Measurements from ENCODE around the gene ABHD12. TPM values are rescaled to one million over a fixed set of nuclear protein-coding genes. Genes with fewer than 3 reads are reported as not detected.

ABHD12 gene
- total RNA-seq, 2 experiments from 2014 or later: 13.0 to 14.7 TPM

GRCh38 chr20:25378884-25379733, 11.5 kb downstream of the ABHD12 start:
- intact Hi-C loops (cut with micrococcal nuclease): no loop called here
- peaks cover 9% of the 10 kb centered on the region for H3K36me3 Mint-ChIP-seq (ENCODE audit: low read depth)
- peaks cover 8% of the 10 kb centered on the region for H3K4me1 Mint-ChIP-seq (ENCODE audit: low read depth)
- CTCF ChIA-PET: interaction anchor here (0.6 kb wide), 1 partner anchor 91 kb away, joined by 6 read pairs; no protein-coding TSS in a partner anchor
- H3K27ac Mint-ChIP-seq: no peak overlapping the region
- H3K4me3 Mint-ChIP-seq: no peak overlapping the region
- DNase-seq: no peak
- no peaks in the 10 kb centered on the region for H3K27me3 Mint-ChIP-seq (ENCODE audit: low read depth)
- no peaks in the 10 kb centered on the region for H3K9me3 Mint-ChIP-seq

DNA sequence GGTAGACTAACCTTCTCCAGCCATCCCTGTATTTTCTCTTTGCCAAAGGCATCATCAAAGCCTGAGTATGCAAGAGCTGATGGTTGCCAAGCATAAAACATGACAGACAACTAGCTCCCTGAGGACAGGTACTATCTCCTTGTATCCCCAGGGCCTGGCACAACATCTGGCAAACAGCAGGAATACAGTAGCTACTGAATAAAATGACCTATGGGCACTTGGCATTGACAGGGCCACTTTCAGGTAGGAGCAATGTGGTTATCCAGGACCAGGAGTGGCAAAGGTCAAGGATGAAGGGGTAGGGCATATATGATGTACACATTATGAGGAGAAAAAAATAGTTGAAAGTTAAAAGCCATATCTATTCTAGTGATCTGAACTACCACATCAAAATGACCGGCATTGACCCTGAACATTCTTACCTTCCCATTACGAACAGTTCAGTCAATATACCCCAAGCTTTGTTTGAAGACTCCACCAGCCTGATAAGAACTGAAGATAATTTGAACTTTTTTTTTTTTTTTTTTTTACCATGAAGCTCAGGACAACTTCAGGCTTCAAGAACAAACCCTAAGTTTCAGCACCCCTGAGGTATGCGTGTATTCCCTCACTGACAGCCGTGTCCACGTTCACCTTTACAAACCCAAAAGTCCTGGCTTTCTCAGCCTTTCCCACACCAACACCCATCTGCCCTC, 12.3 kb downstream of the ABHD12 start:
- CTCF ChIA-PET: interaction anchor here (0.6 kb wide), 1 partner anchor 92 kb away, joined by 6 read pairs; no protein-coding TSS in a partner anchor
- H3K9me3 Mint-ChIP-seq: no peaks in the 10 kb centered on the region
- no peak overlapping the region for H3K27ac Mint-ChIP-seq
- H3K36me3 Mint-ChIP-seq (ENCODE audit: low read depth): peaks cover 11% of the 10 kb centered on the region
- intact Hi-C loops (cut with micrococcal nuclease): no loop called here
- H3K27me3 Mint-ChIP-seq (ENCODE audit: low read depth): no peaks in the 10 kb centered on the region
- DNase-seq: no peak
- no peak overlapping the region for H3K4me3 Mint-ChIP-seq
- peaks cover 8% of the 10 kb centered on the region for H3K4me1 Mint-ChIP-seq (ENCODE audit: low read depth)

DNA sequence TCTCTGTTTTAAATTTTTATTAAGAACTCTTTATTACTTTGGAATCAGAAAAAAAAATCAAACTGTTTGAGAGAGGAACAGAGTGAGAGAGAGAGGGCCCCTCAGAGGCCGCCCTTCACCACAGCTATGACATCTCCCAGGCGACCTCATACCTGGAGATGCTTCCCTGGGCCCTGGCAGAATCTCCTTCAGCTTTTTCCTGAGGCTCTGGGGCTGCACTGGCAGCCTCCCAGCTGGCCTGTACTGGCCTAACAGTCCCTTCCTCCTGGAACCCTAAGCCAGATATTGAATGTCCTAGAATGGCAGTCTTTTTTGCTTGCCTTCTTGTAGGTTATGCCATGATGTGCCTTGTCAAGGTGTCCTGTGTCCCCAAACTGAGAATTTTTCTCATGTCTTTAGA, 13.7 kb downstream of the ABHD12 start:
- Mint-ChIP-seq H3K27me3 (ENCODE audit: low read depth) (no peaks in the 10 kb centered on the region), H3K36me3 (ENCODE audit: low read depth) (peaks cover 11% of the 10 kb centered on the region), H3K4me3 (no peak overlapping the region), H3K4me1 (ENCODE audit: low read depth) (peaks cover 6% of the 10 kb centered on the region), H3K9me3 (no peaks in the 10 kb centered on the region), H3K27ac (no peak overlapping the region)
- intact Hi-C loops (cut with micrococcal nuclease): no loop called here
- CTCF ChIA-PET: no interaction called here
- no peak for DNase-seq

DNA sequence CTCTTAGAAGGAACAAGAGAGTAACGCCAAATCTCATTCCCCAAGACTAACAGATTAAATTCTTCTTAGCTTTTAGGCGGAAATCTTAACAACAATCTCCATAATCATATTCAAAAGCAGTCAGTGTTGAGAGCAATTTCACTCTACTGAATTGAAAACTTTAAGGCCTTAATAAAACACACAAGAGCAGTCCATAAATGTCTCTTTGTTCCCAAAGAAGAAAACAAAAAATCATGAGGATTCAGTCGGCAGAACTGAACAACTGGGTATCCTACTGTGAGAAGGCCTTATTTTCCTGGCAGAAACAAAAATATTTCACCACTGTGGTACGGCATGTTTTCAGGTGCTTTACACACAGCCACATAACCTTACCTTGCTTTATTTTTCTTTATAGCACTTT, 14.4 kb downstream of the ABHD12 start:
- no peak for DNase-seq
- no peak overlapping the region for H3K27ac Mint-ChIP-seq
- no peaks in the 10 kb centered on the region for H3K27me3 Mint-ChIP-seq (ENCODE audit: low read depth)
- no peak overlapping the region for H3K4me3 Mint-ChIP-seq
- H3K36me3 Mint-ChIP-seq (ENCODE audit: low read depth): peaks cover 14% of the 10 kb centered on the region
- intact Hi-C loops (cut with micrococcal nuclease): no loop called here
- peaks cover 9% of the 10 kb centered on the region for H3K4me1 Mint-ChIP-seq (ENCODE audit: low read depth)
- H3K9me3 Mint-ChIP-seq: no peaks in the 10 kb centered on the region
- CTCF ChIA-PET: no interaction called here

DNA sequence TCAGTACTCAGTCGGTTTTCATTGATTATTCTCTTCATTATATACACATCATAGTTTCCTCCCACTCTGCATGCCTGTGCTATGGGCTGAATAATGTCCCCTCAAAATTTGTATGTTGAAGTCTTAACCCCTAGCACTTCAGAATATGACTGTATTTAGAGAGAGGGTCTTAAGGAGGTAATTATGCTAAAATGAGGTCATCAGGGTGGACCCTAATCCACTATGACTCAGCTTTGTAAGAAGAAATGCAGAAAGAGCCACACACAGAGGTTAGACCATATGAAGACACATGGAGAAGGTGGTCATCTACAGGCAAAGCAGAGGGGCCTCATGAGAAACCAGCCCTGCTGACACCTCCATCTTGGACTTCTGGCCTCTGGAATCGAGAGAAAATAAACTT, 15.8 kb downstream of the ABHD12 start:
- Mint-ChIP-seq H3K4me1 (ENCODE audit: low read depth) (peaks cover 9% of the 10 kb centered on the region), H3K27me3 (ENCODE audit: low read depth) (no peaks in the 10 kb centered on the region), H3K9me3 (no peaks in the 10 kb centered on the region), H3K27ac (no peak overlapping the region), H3K36me3 (ENCODE audit: low read depth) (peaks cover 14% of the 10 kb centered on the region), H3K4me3 (no peak overlapping the region)
- intact Hi-C loops (cut with micrococcal nuclease): no loop called here
- CTCF ChIA-PET: no interaction called here
- DNase-seq: no peak

DNA sequence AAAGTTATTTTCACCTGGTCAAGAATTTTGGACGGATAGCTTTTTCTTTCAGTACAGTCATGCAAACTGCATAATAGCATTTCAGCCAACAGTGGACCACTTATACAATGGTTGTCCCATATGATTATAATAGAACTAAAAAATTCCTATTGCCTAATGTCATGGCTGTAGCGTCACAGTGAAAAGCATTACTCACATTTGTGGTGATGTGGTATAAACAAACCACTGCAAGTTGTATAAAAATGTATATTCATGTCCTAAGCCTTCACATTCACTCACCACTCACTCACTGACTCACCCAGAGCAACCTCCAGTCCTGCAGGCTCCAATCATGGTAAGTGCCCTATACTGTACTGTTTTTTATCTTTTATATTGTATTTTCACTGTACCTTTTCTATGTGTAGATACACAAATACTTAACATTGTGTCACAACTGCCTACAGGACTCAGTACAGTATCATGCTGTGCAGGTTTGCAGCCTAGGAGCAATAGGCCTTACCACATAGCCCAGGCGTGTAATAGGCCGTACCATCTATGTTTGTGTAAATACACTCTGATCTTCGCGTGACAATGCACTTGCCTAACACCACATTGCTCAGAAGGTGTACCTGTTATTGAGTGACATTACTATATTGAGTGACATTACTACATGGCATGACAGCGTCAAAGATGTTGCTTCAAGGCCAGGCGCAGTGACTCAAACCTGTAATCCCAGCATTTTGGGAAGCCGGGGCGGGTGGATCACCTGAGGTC, 17.9 kb downstream of the ABHD12 start:
- CTCF ChIA-PET: no interaction called here
- peaks cover 9% of the 10 kb centered on the region for H3K4me1 Mint-ChIP-seq (ENCODE audit: low read depth)
- no peaks in the 10 kb centered on the region for H3K9me3 Mint-ChIP-seq
- no peak for DNase-seq
- H3K4me3 Mint-ChIP-seq: no peak overlapping the region
- H3K27me3 Mint-ChIP-seq (ENCODE audit: low read depth): no peaks in the 10 kb centered on the region
- intact Hi-C loops (cut with micrococcal nuclease): no loop called here
- no peak overlapping the region for H3K27ac Mint-ChIP-seq
- peaks cover 21% of the 10 kb centered on the region for H3K36me3 Mint-ChIP-seq (ENCODE audit: low read depth)

DNA sequence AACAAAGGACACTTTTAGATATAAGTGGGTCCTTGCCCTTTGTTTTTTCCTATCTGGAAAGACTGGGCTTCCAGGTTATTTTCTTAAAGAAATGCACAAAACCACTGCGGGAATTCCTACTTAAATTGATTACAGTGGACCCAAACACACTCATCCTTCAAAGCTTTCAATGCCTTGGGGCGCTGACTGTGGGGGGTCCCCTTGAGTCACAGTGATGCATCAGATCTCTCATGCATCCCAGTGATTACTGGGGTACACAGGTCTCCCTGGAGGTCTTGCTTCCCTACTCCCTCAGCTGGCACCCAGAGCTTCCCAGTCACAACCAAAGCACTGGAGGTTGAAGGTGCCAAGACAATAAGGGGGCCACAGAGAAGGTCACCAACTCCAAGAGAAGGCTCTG, 20.7 kb downstream of the ABHD12 start:
- intact Hi-C loops (cut with micrococcal nuclease): no loop called here
- peaks cover 6% of the 10 kb centered on the region for H3K4me1 Mint-ChIP-seq (ENCODE audit: low read depth)
- H3K27me3 Mint-ChIP-seq (ENCODE audit: low read depth): no peaks in the 10 kb centered on the region
- no peak overlapping the region for H3K27ac Mint-ChIP-seq
- H3K4me3 Mint-ChIP-seq: no peak overlapping the region
- peaks cover 18% of the 10 kb centered on the region for H3K36me3 Mint-ChIP-seq (ENCODE audit: low read depth)
- H3K9me3 Mint-ChIP-seq: no peaks in the 10 kb centered on the region
- no peak for DNase-seq
- CTCF ChIA-PET: interaction anchor here (1.1 kb wide), 1 partner anchor 59 kb away, joined by 3 read pairs; no protein-coding TSS in a partner anchor

GRCh38 chr20:25369529-25369928, 21.1 kb downstream of the ABHD12 start:
- Mint-ChIP-seq H3K4me3 (no peak overlapping the region), H3K36me3 (ENCODE audit: low read depth) (peaks cover 16% of the 10 kb centered on the region), H3K9me3 (no peaks in the 10 kb centered on the region), H3K4me1 (ENCODE audit: low read depth) (peaks cover 6% of the 10 kb centered on the region), H3K27me3 (ENCODE audit: low read depth) (no peaks in the 10 kb centered on the region), H3K27ac (no peak overlapping the region)
- no peak for DNase-seq
- intact Hi-C loops (cut with micrococcal nuclease): no loop called here
- CTCF ChIA-PET: interaction anchor here (1.1 kb wide), 1 partner anchor 58 kb away, joined by 3 read pairs; no protein-coding TSS in a partner anchor

DNA sequence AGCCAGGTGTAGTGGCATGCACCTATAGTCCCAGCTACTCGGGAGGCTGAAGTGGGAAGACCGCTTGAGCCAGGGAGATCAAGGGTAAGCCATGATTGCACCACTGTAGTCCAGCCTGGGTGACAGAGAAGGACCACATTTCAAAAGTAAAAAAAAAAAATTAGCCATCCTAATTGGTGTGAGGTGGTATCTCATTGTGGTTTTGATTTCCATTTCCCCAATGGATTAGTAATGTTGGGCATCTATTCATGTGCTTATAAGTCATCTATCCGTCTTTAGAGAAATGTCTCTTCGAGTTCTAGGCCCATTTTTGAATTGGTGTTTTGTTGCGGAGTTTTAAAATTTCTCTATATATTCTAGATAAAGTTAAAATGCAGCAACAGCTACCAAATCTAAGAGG, 21.7 kb downstream of the ABHD12 start:
- CTCF ChIA-PET: interaction anchor here (1.1 kb wide), 1 partner anchor 58 kb away, joined by 3 read pairs; no protein-coding TSS in a partner anchor
- DNase-seq: no peak
- Mint-ChIP-seq H3K27me3 (ENCODE audit: low read depth) (no peaks in the 10 kb centered on the region), H3K9me3 (no peaks in the 10 kb centered on the region), H3K36me3 (ENCODE audit: low read depth) (peaks cover 15% of the 10 kb centered on the region), H3K4me1 (ENCODE audit: low read depth) (peaks cover 6% of the 10 kb centered on the region), H3K27ac (no peak overlapping the region), H3K4me3 (no peak overlapping the region)
- intact Hi-C loops (cut with micrococcal nuclease): no loop called here

DNA sequence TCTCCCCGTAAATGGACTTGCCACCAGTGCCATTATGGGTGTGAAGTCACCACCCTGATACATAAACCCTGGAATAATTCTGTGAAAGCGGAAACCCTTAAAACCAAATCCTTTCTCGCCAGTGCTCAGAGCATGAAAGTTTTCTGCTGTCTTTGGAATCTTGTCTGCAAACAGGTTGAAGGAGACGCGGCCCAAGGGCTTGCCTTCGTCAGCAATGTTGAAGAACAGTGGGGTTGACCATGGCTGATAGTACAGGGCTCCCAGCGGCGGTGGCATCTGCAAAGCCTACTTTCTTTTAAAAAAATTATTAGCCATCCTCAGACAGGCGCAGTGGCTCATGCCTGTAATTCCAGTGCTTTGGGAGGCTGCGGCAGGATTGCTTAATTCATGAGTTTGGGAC, 22.1 kb downstream of the ABHD12 start:
- H3K4me3 Mint-ChIP-seq: no peak overlapping the region
- H3K4me1 Mint-ChIP-seq (ENCODE audit: low read depth): peaks cover 6% of the 10 kb centered on the region
- H3K27me3 Mint-ChIP-seq (ENCODE audit: low read depth): no peaks in the 10 kb centered on the region
- CTCF ChIA-PET: no interaction called here
- no peak overlapping the region for H3K27ac Mint-ChIP-seq
- intact Hi-C loops (cut with micrococcal nuclease): no loop called here
- DNase-seq: no peak
- H3K9me3 Mint-ChIP-seq: no peaks in the 10 kb centered on the region
- peaks cover 14% of the 10 kb centered on the region for H3K36me3 Mint-ChIP-seq (ENCODE audit: low read depth)

DNA sequence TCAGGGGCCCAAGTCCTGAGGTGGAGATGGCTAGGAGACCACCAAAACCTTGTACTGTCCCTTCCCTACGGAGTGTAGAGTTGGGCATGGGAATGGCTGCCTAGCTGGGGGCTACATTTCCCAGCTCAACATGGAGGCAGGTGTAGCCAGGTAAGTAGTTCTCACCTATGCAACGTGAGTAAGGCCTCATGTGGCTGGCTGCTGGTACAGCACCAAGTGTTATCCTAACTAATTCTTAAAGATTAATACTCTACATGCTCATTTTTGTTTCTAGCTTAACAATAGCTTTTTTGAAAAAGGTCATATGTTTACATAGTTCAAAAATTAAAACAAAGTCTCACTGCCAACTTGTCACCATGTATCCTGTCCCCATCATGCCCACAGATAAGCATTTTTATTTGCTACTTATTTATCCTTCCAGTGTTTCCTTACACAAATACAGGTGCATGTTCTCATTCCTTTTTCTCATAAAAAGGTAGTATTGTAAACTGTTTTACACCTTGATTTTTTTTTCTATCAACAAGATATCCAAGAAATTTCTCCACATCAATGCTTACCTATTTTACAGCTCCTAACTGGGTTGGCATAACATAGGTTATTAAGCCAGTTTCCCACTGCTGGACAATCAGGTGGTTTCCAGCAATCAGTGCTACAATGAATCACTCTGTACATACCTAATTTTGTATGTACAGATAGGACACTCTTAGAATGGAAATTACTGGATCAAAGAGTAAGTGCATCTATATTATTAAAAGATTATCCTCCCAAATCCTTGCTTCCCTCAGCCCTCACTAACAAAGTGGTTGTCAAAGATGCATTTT, 25.5 kb downstream of the ABHD12 start:
- peaks cover 10% of the 10 kb centered on the region for H3K36me3 Mint-ChIP-seq (ENCODE audit: low read depth)
- H3K27ac Mint-ChIP-seq: no peak overlapping the region
- no peak for DNase-seq
- H3K4me1 Mint-ChIP-seq (ENCODE audit: low read depth): no peaks in the 10 kb centered on the region
- intact Hi-C loops (cut with micrococcal nuclease): no loop called here
- no peak overlapping the region for H3K4me3 Mint-ChIP-seq
- CTCF ChIA-PET: no interaction called here
- H3K27me3 Mint-ChIP-seq (ENCODE audit: low read depth): no peaks in the 10 kb centered on the region
- no peaks in the 10 kb centered on the region for H3K9me3 Mint-ChIP-seq
